Measurements from ENCODE around the gene COL6A5. TPM values are rescaled to one million over a fixed set of nuclear protein-coding genes. Genes with fewer than 3 reads are reported as not detected.

COL6A5 gene
- total and polyA plus RNA-seq, 9 donors, result 0.04 to 0.07 (median 0.05) TPM; not detected in 6

DNA sequence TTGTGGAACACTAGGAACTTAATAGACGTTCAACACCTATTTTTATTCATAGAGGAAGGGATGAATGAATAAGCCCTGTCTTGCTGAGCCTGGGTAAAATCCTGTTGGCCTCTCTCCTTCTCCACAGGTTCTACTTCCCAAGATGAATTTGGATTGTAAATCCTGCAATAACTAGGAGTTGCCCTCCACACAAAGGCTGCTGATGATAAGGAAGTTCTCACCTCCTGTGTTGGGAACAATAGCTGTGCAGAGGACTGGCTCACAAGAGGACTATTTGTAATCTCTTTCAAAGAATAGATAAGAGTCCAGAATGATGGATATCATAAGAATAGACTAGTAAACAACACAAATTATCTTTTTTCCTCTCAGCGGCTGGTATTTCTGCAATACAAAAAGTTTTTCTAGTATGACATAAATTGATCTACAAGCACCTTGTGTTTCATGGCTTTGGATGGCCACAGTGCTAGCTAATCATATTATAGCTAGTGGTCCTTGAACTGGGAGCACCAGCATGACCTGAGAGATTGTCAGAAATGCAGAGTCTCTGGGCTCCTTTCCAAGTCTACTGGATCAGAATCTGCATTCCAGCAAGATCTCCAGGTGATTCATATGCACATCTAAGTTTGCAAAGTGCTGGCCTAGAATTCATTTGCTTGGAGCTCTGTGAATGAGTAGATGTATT is 143.4 kb downstream of the COL6A5 start:
- H3K4me3 ChIP-seq, result no peak overlapping the region
- no peaks in the 10 kb centered on the region for H3K36me3 ChIP-seq
- 79 to 81% (median 80%) methylated on average over 2 of the region's 2 CpGs for WGBS, 3 donors
- no peaks in the 10 kb centered on the region for H3K4me1 ChIP-seq (ENCODE audit: insufficient read depth)
- no peaks in the 10 kb centered on the region for H3K27me3 ChIP-seq
- DNase-seq, result no peak
- no peaks in the 10 kb centered on the region for H3K9me3 ChIP-seq
- H3K27ac ChIP-seq, result no peak overlapping the region
- no peak for TF ChIP-seq POLR2A (IDR thresholded peaks at IDR 0.05)
- TF ChIP-seq, protein P1, sequence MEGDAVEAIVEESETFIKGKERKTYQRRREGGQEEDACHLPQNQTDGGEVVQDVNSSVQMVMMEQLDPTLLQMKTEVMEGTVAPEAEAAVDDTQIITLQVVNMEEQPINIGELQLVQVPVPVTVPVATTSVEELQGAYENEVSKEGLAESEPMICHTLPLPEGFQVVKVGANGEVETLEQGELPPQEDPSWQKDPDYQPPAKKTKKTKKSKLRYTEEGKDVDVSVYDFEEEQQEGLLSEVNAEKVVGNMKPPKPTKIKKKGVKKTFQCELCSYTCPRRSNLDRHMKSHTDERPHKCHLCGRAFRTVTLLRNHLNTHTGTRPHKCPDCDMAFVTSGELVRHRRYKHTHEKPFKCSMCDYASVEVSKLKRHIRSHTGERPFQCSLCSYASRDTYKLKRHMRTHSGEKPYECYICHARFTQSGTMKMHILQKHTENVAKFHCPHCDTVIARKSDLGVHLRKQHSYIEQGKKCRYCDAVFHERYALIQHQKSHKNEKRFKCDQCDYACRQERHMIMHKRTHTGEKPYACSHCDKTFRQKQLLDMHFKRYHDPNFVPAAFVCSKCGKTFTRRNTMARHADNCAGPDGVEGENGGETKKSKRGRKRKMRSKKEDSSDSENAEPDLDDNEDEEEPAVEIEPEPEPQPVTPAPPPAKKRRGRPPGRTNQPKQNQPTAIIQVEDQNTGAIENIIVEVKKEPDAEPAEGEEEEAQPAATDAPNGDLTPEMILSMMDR (IDR thresholded peaks at IDR 0.05), result no peak
- no peak for TF ChIP-seq EP300 (IDR thresholded peaks at IDR 0.05)
- intact Hi-C loops (cut with DNase I), result no loop called here

DNA sequence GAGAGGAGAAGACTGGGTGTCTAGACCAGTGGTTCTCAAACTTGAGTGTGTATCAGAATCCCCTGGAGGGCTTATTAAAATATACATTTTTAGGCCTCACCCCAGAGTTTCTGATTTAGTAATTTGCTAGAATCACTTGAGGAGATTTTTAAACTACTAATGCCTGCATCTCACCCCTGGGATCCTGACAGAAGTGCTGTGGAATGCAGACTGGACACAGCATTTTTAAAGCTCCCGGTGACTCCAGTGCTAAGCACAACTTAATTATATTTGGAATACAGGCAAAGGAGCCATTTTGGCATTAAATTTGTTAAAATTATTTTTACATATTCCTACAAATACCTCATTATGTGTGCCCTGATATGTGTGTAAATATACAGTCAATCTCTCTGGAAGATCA is 144.8 kb downstream of the COL6A5 start:
- Histone ChIP-seq H3K27me3 (no peaks in the 10 kb centered on the region), H3K27ac (no peak overlapping the region), H3K4me1 (ENCODE audit: insufficient read depth) (no peaks in the 10 kb centered on the region), H3K4me3 (no peak overlapping the region), H3K9me3 (no peaks in the 10 kb centered on the region), H3K36me3 (no peaks in the 10 kb centered on the region)
- intact Hi-C loops (cut with DNase I), result no loop called here
- TF ChIP-seq, protein P1 (IDR thresholded peaks at IDR 0.05), result no peak
- no peak for TF ChIP-seq POLR2A (IDR thresholded peaks at IDR 0.05)
- TF ChIP-seq EP300 (IDR thresholded peaks at IDR 0.05), result no peak
- DNase-seq, result no peak
- WGBS, 3 donors, result 0 to 15% (median 10%) methylated on average over 1 of the region's 1 CpG

- Histone ChIP-seq H3K4me1 (ENCODE audit: insufficient read depth) (no peaks in the 10 kb centered on the region), H3K27me3 (no peaks in the 10 kb centered on the region), H3K4me3 (no peak overlapping the region), H3K27ac (no peak overlapping the region), H3K36me3 (no peaks in the 10 kb centered on the region), H3K9me3 (no peaks in the 10 kb centered on the region)
- TF ChIP-seq EP300 (IDR thresholded peaks at IDR 0.05), result no peak
- TF ChIP-seq, protein P1 (IDR thresholded peaks at IDR 0.05), result no peak
- TF ChIP-seq POLR2A (IDR thresholded peaks at IDR 0.05), result no peak
- no peak for DNase-seq
- intact Hi-C loops (cut with DNase I), result no loop called here
- 72 to 83% (median 80%) methylated on average over 6 of the region's 6 CpGs for WGBS, 3 donors
Measured at GRCh38 chr3:130491431-130491830, 146.0 kb downstream of the COL6A5 start.

DNA sequence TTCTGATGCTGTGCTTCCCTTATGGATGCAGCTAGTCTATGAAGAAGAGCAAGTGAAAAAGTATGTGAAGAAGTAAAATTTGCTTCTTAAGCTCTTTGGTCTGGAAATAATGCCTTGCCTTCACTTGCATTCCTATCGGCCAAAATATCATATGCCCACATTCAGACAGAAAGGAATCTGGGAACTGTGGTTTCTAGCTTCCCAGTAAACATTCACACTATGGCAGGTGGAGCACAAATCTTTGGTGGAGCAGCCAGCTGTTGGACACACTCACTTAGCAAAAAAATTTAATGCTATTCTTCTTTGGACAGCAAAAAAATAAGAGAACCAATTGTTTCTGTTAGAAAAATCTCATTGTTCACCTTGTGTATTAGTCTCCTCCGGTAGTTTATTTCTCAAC is 159.2 kb downstream of the COL6A5 start:
- no peak for DNase-seq
- TF ChIP-seq EP300 (IDR thresholded peaks at IDR 0.05), result no peak
- TF ChIP-seq, protein P1 (IDR thresholded peaks at IDR 0.05), result no peak
- no peak for TF ChIP-seq POLR2A (IDR thresholded peaks at IDR 0.05)
- Histone ChIP-seq H3K9me3 (no peaks in the 10 kb centered on the region), H3K4me3 (no peak overlapping the region), H3K36me3 (no peaks in the 10 kb centered on the region), H3K27me3 (no peaks in the 10 kb centered on the region), H3K27ac (no peak overlapping the region), H3K4me1 (ENCODE audit: insufficient read depth) (peaks cover 2% of the 10 kb centered on the region)
- intact Hi-C loops (cut with DNase I), result no loop called here
- 75 to 89% (median 84%) methylated on average over 2 of the region's 2 CpGs for WGBS, 3 donors

Measured in ovary (tissue), 9 donors.